GM12874 (cell line): ENCODE measurements around the gene ENDOD1.

Experiments
- TF ChIP-seq, protein P1 (sequence below): IDR thresholded peaks from 2 replicates; pipeline ENCODE4 v1.5.1; 2011; ENCODE audit warnings: low read depth, mild to moderate bottlenecking, control low read depth, low read length, moderate library complexity; ENCODE audit not compliant: insufficient read depth

ENDOD1 gene

DNA sequence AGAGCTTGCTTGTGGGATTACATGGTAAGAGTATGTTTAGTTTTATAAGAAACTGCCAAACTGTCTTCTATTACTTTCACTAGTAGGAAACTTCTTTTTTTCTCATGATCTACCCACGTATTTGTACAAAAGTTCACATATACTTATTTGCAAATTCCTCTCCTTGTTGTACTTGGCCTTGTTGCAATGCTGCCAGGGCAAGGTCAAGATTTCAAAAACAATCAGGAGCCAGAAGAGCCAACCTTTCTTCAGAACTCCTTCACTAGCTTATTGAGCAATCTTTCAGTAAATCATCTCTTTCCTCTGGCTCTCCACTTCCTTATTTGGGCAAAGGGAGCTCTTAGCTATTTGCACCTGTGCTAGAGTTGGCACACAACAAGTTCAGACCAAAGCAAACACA lies 13.2 kb upstream of the ENDOD1 start:
- TF ChIP-seq, protein P1, sequence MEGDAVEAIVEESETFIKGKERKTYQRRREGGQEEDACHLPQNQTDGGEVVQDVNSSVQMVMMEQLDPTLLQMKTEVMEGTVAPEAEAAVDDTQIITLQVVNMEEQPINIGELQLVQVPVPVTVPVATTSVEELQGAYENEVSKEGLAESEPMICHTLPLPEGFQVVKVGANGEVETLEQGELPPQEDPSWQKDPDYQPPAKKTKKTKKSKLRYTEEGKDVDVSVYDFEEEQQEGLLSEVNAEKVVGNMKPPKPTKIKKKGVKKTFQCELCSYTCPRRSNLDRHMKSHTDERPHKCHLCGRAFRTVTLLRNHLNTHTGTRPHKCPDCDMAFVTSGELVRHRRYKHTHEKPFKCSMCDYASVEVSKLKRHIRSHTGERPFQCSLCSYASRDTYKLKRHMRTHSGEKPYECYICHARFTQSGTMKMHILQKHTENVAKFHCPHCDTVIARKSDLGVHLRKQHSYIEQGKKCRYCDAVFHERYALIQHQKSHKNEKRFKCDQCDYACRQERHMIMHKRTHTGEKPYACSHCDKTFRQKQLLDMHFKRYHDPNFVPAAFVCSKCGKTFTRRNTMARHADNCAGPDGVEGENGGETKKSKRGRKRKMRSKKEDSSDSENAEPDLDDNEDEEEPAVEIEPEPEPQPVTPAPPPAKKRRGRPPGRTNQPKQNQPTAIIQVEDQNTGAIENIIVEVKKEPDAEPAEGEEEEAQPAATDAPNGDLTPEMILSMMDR = no peak

DNA sequence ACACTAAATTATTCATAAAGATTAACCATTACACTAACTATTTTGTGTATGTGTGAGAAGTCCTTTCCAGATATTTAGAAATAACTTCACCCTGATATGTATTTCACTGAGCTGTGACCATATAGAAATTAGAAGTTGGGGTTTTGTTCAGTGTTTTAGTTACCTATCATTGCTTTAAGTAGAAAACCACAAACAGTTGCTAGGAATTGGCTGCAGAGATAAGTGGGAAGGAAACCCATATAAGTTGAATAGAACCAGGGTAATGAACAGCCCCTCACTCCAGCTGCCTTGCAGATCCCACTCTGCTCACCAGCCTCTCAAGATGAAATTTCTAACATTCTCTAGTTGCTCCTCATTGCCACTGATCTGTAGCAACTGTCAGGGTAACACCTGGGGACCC lies 12.7 kb upstream of the ENDOD1 start:
- TF ChIP-seq, protein P1 = no peak

DNA sequence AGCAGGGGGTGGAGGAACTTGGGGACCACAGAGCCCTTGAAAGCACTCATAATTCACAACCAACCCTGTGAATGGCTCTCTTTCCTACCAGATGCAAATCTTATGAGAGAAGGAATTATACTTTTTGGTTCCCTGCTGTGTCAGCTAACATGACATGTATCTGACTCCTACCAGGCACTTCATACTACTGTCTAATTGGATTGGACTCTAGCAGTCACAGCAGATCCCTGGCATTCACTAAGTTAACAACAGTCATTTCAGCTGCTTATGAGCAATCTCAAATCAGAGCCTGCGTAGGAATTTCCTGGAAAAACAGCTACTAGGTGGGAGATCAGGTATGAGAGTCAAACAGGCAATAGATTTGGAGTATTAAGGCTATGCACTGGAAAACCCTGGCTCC lies 11.1 kb upstream of the ENDOD1 start:
- TF ChIP-seq, protein P1 = no peak

DNA sequence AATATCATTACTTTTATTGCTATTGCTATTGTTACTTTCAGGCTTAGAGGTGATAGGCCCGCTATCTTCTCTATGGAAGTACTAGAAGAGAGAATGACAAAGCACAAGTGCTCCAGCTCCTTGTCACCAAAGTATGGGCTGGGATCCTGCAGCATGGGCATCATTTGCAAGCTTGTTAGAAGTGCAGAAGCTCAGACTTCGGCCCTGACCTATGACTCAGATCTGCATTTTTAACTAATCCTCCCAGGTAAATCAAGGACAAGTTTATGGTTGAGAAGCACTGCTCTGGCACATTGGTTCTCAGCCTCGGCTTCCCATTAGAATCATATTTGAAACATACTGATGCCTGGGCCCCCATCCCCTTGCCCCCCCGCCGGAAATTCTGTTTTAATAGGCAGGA lies 8.6 kb upstream of the ENDOD1 start:
- TF ChIP-seq, protein P1 = no peak

DNA sequence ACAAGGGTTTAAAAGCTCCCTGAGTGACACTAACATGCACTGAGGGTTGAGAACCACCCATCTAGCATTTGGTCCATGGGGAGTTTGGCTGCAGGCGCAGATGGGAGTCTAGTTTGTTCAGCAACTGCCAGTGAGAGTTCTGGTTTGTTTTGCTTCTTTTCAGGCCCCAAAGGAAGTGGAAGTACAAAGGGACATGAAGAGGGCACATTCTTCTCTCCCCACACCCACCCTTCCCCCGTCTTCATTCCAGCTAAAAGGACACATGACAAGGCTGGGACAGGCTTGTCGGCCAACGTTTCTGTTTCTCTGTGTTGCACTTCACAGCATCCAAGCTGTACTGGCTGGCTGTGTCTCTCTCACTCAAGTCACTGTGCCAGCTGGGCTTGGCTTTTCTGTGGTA lies 8.2 kb upstream of the ENDOD1 start:
- TF ChIP-seq, protein P1 = no peak

DNA sequence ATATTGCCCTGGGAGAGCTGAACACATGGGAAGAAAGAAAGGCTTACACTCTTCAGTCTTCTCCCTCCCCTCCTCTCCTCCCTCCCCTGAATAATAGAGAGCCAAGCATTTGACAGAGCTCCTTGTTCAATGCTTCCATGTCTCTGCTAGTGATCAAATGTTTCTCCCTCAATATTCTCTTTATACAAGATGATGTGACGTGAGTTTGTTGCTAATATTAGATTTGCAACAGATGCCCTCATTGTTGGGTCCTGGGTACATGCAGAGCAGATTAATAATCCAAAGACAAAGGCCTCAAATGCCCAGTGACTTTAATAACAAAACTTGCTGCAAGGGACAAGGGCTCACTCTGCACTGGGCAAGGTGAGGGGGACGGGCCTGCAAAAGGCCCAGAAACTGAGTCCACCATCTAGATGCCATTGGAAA lies 7.1 kb upstream of the ENDOD1 start:
- TF ChIP-seq, protein P1 = no peak

DNA sequence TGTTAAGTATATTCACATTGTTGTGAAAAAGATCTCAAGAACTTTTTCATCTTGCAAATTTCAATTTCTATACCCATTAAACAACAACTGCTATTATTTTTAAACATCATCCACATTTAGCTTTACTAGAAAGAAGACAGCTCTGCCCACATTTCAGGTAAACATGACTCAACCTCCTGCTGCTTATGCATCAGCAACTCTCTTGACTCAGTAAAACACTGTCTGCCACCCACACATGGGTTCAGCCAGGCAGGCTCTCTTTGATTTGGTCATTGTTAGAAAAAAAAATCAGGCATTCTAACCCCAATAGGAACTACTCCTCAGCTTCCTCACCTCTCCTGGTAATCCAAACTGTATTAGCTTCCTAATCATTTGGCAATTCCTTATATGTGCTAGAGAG lies 5.1 kb upstream of the ENDOD1 start:
- TF ChIP-seq, protein P1 = no peak
